Kidney capillary endothelial cell (primary cell): ENCODE data around the gene RIPPLY3.

Experiments
- DNase-seq: peaks from one replicate; pipeline ENCODE4 v3.0.0-alpha.2; 2018; ENCODE audit warnings: low spot score

The RIPPLY3 gene

DNA sequence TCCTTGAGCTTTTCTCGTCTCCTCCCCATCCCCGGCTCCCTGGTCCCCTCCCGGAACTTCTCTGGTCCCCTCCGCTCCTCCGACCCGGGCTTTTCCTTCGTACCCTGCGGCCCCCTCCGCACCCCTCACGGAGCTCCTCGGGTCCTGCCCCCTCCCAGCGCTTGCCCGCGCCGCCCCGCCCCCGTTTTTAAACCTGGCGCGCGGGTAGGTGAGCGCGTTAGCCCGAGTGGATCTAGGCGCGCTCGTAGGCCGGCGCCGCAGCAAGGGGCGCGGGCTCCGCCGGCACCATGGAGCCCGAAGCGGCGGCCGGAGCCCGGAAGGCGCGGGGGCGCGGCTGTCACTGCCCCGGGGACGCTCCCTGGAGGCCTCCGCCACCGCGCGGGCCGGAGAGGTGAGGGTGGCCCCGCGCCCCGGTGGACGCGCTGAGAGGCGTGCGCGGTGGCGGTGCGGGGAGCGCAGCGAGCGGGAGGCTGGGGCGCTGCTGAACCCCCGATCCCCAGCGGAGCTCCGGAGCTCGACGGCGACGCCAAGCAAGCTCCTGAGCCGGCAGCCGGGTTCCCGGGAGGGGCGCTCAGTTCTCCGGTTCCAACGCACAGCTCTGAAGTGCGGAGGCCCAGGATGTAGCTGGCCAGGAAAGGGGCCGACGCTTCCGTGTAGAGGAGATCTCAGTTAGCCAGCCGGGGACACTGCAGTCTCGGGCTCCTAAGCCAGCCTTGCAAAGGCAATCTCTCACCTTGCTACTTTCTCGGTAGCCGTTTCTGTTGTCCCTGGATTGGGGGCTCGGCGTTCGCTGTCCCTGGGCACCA is at the start of gene RIPPLY3:
Gene RIPPLY3, plus strand, starts transcription at position 217 of the 806 bp plus-strand sequence. Its CDS starts 71 bp downstream, at position 288.
- DNase-seq = no peak

- no peak for DNase-seq
These were observed 47.3 kb upstream of the RIPPLY3 start for GRCh38 chr21:36959020-36959835.

- DNase-seq = no peak
These were observed 45.7 kb upstream of the RIPPLY3 start for GRCh38 chr21:36960676-36961284.

DNA sequence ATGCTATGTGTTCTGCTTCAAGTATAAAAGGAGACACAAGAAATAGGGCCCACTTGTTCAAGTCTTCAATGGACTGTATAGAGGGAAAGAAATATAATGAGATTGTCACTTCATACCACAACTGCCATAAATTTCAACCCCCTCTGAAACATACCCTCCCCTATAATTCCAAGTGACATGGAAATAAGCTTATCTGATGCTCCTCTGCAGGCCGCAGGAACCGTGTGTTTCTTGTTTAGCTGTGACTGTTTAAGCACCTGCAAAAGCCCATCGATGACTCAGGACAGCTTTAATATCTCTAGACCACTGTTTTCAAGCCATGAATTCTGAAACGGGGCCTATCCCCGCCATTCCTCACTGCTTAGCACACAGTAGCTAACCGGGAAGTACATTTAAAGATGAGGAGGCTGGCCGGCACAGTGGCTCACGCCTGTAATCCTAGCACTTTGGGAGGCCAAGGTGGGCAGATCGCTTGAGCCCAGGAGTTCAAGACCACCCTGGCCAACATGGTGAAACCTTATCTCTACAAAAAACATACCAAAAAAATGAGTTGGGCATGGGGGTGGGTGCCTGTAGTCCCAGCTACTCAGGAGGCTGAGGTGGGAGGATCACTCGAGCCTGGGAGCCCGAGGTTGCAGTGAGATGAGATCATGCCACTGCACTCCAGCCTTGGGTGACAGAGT is 44.3 kb upstream of the RIPPLY3 start:
- no peak for DNase-seq

DNA sequence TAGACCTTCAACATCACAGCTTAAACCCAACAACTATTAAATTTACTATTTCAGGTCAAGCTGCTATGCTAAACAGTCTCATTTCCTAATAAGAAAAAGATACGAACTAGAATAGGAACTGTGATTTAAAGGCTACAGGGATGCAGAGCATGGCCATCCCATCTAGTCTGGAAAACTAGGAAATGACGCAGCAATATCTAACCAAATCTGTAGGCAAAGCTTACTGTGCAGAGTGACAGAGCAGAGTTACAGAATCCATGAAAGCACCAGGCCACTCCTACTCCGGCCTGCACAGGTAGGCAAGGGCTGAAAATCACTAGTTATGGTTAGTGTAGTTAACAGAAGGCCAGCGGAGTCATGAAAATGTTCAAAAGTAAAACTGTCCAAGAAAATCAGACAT is 42.1 kb upstream of the RIPPLY3 start:
- DNase-seq = no peak

GRCh38 chr21:36964827-36965719 is 41.4 kb upstream of the RIPPLY3 start:
- DNase-seq = no peak

- no peak for DNase-seq
These were observed 40.8 kb upstream of the RIPPLY3 start for GRCh38 chr21:36965720-36966065.

DNA sequence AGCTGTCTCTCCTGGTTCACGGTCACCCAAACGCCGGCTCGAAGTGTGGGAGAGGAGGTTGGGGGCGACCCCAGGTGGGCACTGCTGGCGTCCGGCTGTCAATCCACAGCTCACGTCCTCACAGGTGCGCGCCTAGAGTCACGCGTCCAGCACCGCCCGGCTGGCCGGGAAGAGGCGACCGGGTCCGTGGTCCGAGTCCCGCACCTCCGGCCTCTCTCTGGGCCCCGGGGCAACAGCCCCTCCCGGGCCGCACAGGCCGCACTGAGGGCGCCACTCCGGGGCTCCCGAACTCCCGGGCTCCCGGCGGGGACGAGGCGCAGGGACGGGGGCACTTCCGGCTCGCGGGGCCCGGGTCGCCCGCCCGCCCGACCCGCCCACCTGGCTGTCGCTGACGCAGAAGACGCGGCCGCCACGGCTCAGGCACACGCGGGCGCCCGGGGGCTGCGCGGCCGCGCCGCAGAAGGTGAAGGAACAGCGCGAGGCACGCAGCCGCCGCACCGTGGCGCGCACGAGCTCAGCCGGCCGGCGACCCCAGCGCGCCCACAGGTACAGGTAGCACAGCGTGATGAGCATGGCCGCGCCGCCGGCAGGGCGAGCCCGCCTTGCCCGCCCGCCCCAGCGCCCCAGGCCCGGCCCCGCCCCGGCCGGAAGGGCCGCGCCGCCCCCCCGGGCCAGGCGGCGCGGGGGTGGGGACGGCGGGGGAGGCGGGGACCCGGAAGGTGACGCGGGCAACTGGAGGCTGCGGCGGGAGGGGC is 40.3 kb upstream of the RIPPLY3 start, which contains the start of gene HLCS:
Gene HLCS, minus strand, starts transcription at position 604 of the 755 bp plus-strand sequence. Its CDS starts 31 bp downstream, at position 573.
- DNase-seq = peak; percentile 52

GRCh38 chr21:36966821-36967768 is 39.4 kb upstream of the RIPPLY3 start:
- DNase-seq = no peak

- no peak for DNase-seq
These were observed 38.1 kb upstream of the RIPPLY3 start for GRCh38 chr21:36968414-36968813.

GRCh38 chr21:36968976-36969375 is 37.5 kb upstream of the RIPPLY3 start:
- DNase-seq = no peak

- no peak for DNase-seq
These were observed 32.3 kb upstream of the RIPPLY3 start for GRCh38 chr21:36973986-36974850.

DNA sequence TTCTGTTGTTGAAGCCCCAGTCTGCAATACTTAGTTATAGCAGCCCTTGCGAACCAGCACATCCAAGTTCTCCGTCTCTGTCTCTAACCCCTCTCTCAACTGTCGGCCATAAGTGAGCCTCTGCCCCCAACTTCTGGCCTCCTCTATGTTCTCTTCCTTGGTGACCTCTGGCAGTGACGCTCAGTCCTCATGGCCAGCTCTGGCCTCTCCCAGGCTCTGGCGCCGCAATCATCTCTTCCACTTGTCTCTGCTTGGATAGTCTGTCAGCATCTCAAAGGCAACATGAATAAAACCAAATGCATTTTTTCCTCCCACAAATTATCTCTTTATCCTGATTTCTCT is 31.7 kb upstream of the RIPPLY3 start:
- DNase-seq = no peak

DNA sequence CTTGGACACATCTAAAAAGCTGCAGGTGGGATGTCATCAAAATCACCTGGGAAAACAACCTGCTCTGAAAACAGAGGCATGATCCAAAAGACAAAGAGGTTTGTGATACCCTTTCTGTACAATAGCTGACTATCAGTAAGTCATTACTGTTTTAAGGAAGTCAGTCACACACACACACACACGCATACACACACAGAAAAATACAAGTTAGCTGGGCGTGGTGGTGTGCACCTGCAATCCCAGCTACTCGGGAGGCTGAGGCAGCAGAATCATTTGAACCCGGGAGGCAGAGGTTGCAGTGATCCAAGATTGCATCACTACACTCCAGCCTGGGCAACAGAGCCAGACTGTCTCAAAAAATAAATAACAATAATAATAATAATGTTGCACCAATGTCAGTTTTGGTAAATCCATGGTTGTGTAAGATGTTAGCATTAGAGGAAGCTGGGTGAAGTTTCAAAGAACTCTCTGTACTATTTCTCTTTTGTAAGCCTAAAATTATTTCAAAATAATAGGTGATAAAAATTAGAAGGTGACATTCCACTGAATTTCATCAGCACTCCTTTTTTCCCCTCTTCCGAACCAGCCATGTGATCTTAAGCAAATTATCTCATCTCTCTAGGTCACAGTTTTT is 30.2 kb upstream of the RIPPLY3 start:
- DNase-seq = no peak

GRCh38 chr21:36976882-36977651 is 29.4 kb upstream of the RIPPLY3 start:
- DNase-seq = peak; percentile 74

GRCh38 chr21:36980280-36981048 is 26.0 kb upstream of the RIPPLY3 start:
- no peak for DNase-seq
